CMK (cell line): Measurements from ENCODE around the gene ZNF70.
A peak's percentile ranks its signal among the peaks of the same experiment; 100 is the strongest.

Experiments
- DNase-seq: peaks from one replicate; pipeline ENCODE4 v3.0.0-alpha.2; 2010; ENCODE audit warnings: low read depth

The ZNF70 gene

GRCh38 chr22:23716811-23717801, 33.8 kb downstream of the ZNF70 start:
- DNase-seq = peak; percentile 82

DNA sequence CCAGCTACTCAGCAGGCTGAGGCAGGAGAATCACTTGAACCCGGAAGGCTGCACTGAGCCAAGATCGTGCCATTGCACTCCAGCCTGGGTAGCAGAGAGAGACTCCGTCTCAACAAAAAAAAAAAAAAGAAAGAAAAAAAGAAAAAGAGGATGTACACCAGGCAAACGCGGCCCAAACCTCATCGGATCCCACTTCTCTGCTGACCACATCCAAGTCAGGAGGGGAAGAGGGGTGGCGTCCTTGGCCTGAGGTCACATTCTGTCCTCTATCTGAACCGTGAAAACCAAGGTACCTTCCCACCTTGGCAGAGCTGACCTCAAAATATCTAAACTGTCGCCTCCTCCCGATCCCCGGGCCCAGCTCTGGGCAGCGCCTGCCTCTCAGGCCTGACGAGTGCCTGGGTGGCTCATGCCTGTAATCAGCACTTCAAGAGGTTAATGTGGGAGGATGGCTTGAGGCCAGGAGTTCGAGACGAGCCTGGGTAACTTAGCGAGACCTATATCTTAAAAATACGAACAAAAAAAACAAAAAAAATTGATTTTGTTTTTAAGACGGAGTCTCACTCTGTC, 35.0 kb downstream of the ZNF70 start:
- no peak for DNase-seq

DNA sequence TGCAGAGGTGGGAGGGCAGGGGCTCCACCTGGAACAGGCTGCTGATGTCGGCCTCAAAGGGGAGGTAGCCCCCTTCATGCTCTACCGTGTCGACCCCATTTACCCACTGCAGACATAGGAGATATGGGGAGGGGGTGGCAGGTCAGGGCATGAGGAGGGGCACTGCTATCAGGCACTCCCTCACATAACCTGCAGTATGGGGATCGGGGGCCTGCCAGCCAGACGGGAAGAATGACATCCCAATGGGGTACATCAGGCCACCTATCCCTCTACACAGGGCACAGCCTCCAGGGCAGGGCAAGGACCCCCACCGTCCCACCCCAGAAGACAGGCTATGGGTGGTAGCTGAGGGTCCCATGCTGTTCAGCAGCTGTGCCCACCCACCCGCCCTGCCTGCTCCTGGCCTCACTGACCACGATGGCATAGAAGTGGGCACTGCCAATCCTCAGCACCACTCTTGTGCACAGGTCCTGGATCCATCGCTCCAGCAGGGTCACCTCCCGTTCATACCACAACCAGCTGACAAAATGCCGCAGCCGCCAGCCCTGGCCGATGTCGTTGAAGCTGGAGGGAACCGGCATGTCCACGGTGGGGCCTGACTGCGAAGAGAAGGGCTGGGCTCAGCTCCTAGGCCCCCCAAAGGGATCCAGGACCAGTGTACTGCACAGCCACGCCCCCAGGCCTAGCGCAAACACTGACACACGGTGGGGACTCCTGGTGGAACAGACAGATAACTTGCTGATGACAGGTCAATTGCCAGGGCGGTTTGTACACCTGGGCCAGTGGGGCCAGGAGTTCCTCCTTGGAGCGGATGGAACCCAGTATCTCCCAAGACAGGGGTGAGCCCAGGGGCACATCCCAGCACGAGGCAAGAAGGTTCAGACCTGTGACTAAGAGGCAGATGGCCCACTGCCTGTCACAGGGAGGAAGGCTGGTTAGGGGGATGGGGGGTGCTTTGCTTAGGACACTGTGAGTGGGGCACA, 36.0 kb downstream of the ZNF70 start:
- DNase-seq = no peak

DNA sequence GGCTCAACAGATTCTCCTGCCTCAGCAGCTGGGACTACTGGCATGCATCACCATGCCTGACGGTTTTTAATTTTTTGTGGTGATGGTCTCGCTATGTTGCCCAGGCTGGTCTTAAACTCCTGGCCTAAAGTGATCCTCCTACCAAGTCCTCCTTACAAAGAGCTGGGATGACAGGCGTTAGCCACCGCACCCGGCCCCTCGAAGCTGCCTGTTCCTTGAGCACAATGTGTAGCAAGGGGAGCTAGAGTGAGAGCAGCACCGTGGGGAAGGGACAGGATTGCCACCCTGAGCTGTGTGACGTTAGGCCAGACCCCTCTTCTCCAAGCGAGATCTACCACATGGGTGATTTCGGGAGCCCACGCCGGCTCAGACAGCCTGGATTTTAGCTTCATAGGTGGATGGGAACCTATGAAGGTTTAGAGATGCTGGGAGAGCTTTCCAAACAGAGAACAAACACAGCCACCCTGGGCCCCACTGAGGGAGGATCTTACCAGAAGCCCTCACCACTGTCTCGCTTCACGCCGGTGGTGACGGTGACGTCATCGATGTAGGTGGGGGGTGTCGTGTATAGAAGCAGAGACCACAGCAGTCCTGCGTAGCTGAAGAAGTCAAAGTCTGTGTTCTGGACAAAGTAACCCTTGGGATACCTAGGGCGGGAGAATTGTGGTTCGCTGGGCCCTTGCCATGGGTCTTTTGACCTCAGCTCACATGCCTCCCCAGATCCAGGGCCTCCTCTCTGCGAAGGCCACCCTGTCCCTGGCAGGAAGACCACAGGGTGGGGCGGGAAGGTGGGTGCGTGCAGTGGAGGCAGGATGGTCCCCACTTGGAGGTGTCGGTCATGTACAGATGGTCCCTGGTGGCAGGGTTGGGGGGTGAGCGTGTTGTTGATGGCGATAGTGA, 37.0 kb downstream of the ZNF70 start:
- no peak for DNase-seq

- no peak for DNase-seq
Measured at GRCh38 chr22:23712256-23712655, 38.7 kb downstream of the ZNF70 start.

- no peak for DNase-seq
Measured at GRCh38 chr22:23709107-23709506, 41.8 kb downstream of the ZNF70 start.

GRCh38 chr22:23708270-23708669, 42.6 kb downstream of the ZNF70 start:
- no peak for DNase-seq

- no peak for DNase-seq
Measured at GRCh38 chr22:23705358-23705757, 45.6 kb downstream of the ZNF70 start.

GRCh38 chr22:23704829-23705228, 46.1 kb downstream of the ZNF70 start:
- no peak for DNase-seq

- no peak for DNase-seq
Measured at GRCh38 chr22:23704062-23704461, 46.9 kb downstream of the ZNF70 start.

GRCh38 chr22:23700706-23701105, 50.2 kb downstream of the ZNF70 start:
- no peak for DNase-seq

- no peak for DNase-seq
Measured at GRCh38 chr22:23698673-23699235, 52.2 kb downstream of the ZNF70 start.

- DNase-seq = no peak
Measured at GRCh38 chr22:23698094-23698493, 52.8 kb downstream of the ZNF70 start.

GRCh38 chr22:23697031-23697970, 53.6 kb downstream of the ZNF70 start:
- DNase-seq = no peak

DNA sequence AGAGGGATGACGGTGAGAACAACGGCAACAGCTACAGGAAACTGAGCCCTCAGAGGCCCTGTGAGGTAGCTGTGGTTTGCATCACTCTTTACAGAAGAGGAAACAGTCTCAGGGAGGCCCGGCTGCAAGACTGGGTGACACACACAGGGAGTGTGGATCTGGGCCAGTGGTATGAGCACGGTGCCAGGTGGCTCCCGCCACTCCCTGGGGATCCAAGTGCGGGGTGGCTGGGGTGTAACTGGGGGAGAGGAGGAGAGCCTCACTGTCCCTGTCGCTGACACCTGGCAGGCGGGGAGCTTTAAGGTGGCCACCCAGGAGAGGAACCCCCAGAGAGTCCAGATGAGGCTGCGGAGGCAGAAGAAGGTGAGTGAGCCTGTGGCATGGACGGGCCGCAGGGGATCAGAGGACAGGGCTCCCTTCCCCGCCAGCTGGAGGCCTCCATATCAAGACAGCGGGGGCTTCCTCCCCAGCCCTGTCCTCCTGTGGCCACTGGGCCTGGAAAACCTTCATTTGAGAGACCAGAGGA, 54.5 kb downstream of the ZNF70 start:
- no peak for DNase-seq

GRCh38 chr22:23695571-23696325, 55.2 kb downstream of the ZNF70 start:
- DNase-seq = no peak

- no peak for DNase-seq
Measured at GRCh38 chr22:23695141-23695540, 55.8 kb downstream of the ZNF70 start.

- DNase-seq = no peak
Measured at GRCh38 chr22:23693979-23694680, 56.8 kb downstream of the ZNF70 start.
